GM19328 (cell line): ENCODE measurements around the gene THAP12.

Experiments used
- ATAC-seq: cut with Tn5 transposase; IDR thresholded peaks from one replicate; pipeline ENCODE4 v1.9.1; 2021; ENCODE audit warnings: mild to moderate bottlenecking, moderate library complexity; ENCODE audit not compliant: unreplicated experiment

Gene THAP12

GRCh38 chr11:76307978-76308747 lies 72.8 kb downstream of the THAP12 start:
- ATAC-seq, result no peak

GRCh38 chr11:76307396-76307795 lies 73.5 kb downstream of the THAP12 start:
- no peak for ATAC-seq

GRCh38 chr11:76303399-76303798 lies 77.5 kb downstream of the THAP12 start:
- no peak for ATAC-seq

- ATAC-seq, result no peak
Observed at GRCh38 chr11:76302996-76303395, 77.9 kb downstream of the THAP12 start.
